Astrocyte (in vitro differentiated cells and primary cell): ENCODE measurements around the gene YES1. TPM values are rescaled to one million over a fixed set of nuclear protein-coding genes. Genes with fewer than 3 reads are reported as not detected.

ENCODE experiments used
- DNase-seq: peaks from one replicate; pipeline ENCODE4 v3.0.0-alpha.2; 2010; ENCODE audit warnings: low read depth
- FAIRE-seq: peaks from 2 replicates; lab custom pipeline; 2011; peaks lifted over from hg19 to GRCh38; lab: Jason Lieb, UNC
- H2AFZ ChIP-seq: 2 replicates; pipeline ENCODE4 v1.6.0; 2012; ENCODE audit warnings: low read depth, low read length, inconsistent platforms
- H3K27ac ChIP-seq: 2 replicates; pipeline ENCODE4 v1.5.1; 2011; ENCODE audit warnings: low read depth, low read length, inconsistent platforms
- H3K27me3 ChIP-seq: 2 replicates; pipeline ENCODE4 v1.6.0; 2011; ENCODE audit warnings: low read length, inconsistent platforms; ENCODE audit not compliant: insufficient read depth
- H3K36me3 ChIP-seq: 2 replicates; pipeline ENCODE4 v1.5.1; 2011; ENCODE audit warnings: low read length, inconsistent platforms; ENCODE audit not compliant: insufficient read depth
- H3K4me1 ChIP-seq: 2 replicates; pipeline ENCODE4 v1.5.1; 2011; ENCODE audit warnings: low read length, inconsistent platforms; ENCODE audit not compliant: insufficient read depth
- H3K4me2 ChIP-seq: 2 replicates; pipeline ENCODE4 v1.6.0; 2012; ENCODE audit warnings: low read length, inconsistent platforms
- H3K4me3 ChIP-seq: 2 replicates; pipeline ENCODE4 v1.5.1; 2011; ENCODE audit warnings: low read depth, mild to moderate bottlenecking, low read length, inconsistent platforms; ENCODE audit not compliant: insufficient read depth
- H3K79me2 ChIP-seq: 2 replicates; pipeline ENCODE4 v1.6.0; 2012; ENCODE audit warnings: mild to moderate bottlenecking, low read length, inconsistent platforms; ENCODE audit not compliant: insufficient read depth
- H3K9ac ChIP-seq: 2 replicates; pipeline ENCODE4 v1.6.0; 2012; ENCODE audit warnings: mild to moderate bottlenecking, low read length, inconsistent platforms
- H3K9me3 ChIP-seq: 2 replicates; pipeline ENCODE4 v1.5.1; 2012; ENCODE audit warnings: low read depth, mild to moderate bottlenecking, low read length, inconsistent platforms; ENCODE audit not compliant: insufficient read depth
- H4K20me1 ChIP-seq: 2 replicates; pipeline ENCODE4 v1.6.0; 2012; ENCODE audit warnings: low read length, inconsistent platforms; ENCODE audit not compliant: insufficient read depth
- H3K27ac Mint-ChIP-seq: one replicate; pipeline ENCODE4 v1.8.0; 2021; ENCODE audit warnings: mild to moderate bottlenecking, mixed read lengths; ENCODE audit not compliant: unreplicated experiment
- H3K27me3 Mint-ChIP-seq: one replicate; pipeline ENCODE4 v1.8.0; 2021; ENCODE audit warnings: low read depth, mixed read lengths; ENCODE audit not compliant: unreplicated experiment
- H3K36me3 Mint-ChIP-seq: one replicate; pipeline ENCODE4 v1.8.0; 2021; ENCODE audit warnings: low read depth, mixed read lengths; ENCODE audit not compliant: unreplicated experiment
- H3K4me1 Mint-ChIP-seq: one replicate; pipeline ENCODE4 v1.8.0; 2021; ENCODE audit warnings: low read depth, mixed read lengths; ENCODE audit not compliant: unreplicated experiment
- H3K4me3 Mint-ChIP-seq: one replicate; pipeline ENCODE4 v1.8.0; 2021; ENCODE audit warnings: mild to moderate bottlenecking, moderate library complexity, mixed read lengths; ENCODE audit not compliant: unreplicated experiment
- H3K9me3 Mint-ChIP-seq: one replicate; pipeline ENCODE4 v1.8.0; 2021; ENCODE audit warnings: mild to moderate bottlenecking, mixed read lengths; ENCODE audit not compliant: unreplicated experiment
- CTCF ChIP-seq: IDR thresholded peaks from 2 replicates; pipeline ENCODE4 v1.5.1; 2011; ENCODE audit warnings: low read depth, mild to moderate bottlenecking, inconsistent platforms, low read length, moderate library complexity; ENCODE audit not compliant: insufficient read depth
- EZH2 ChIP-seq: IDR thresholded peaks from 2 replicates; pipeline ENCODE4 v1.6.1; 2012; ENCODE audit warnings: mild to moderate bottlenecking, low read length, inconsistent platforms; ENCODE audit not compliant: insufficient read depth
- total RNA-seq: library from RNA; stranded (reverse); gene quantifications from 2 replicates; pipeline ENCODE4 v1.2.1, GENCODE V29; 2021

Gene YES1
- total RNA-seq, 1 donor from 2014 or later: 68.2 TPM

- H3K27me3 ChIP-seq: no peaks in the 10 kb centered on the region
- peak overlapping the region; percentile 89 for H2AFZ ChIP-seq
- TF ChIP-seq EZH2: no peak
- no peak overlapping the region for H3K27ac ChIP-seq
- peaks cover 2% of the 10 kb centered on the region for H3K27me3 Mint-ChIP-seq
- no peak for DNase-seq
- H3K4me3 Mint-ChIP-seq: peak overlapping the region; percentile 97
- H3K4me1 ChIP-seq: peaks cover 4% of the 10 kb centered on the region
- peaks cover 23% of the 10 kb centered on the region for H4K20me1 ChIP-seq
- no peaks in the 10 kb centered on the region for H3K36me3 Mint-ChIP-seq
- H3K4me1 Mint-ChIP-seq: peaks cover 9% of the 10 kb centered on the region
- H3K4me3 ChIP-seq: peak overlapping the region; percentile 89
- H3K4me2 ChIP-seq: peak overlapping the region; percentile 87
- H3K9me3 Mint-ChIP-seq: no peaks in the 10 kb centered on the region
- H3K36me3 ChIP-seq: no peaks in the 10 kb centered on the region
- peak overlapping the region; percentile 95 for H3K27ac Mint-ChIP-seq
- H3K79me2 ChIP-seq: peaks cover 34% of the 10 kb centered on the region
- no peaks in the 10 kb centered on the region for H3K9me3 ChIP-seq
- peak overlapping the region; percentile 98 for H3K9ac ChIP-seq
- no peak for FAIRE-seq
These were observed 1.4 kb upstream of the YES1 start for GRCh38 chr18:813172-814071.

- TF ChIP-seq CTCF (no peak), EZH2 (no peak)
- no peaks in the 10 kb centered on the region for H3K9me3 ChIP-seq
- FAIRE-seq (no peak), DNase-seq (peak; percentile 81)
- H3K9ac ChIP-seq: peak overlapping the region; percentile 98
- peak overlapping the region; percentile 89 for H2AFZ ChIP-seq
- peak overlapping the region; percentile 85 for H3K27ac ChIP-seq
- Mint-ChIP-seq H3K4me1 (peaks cover 15% of the 10 kb centered on the region), H3K27me3 (peaks cover 2% of the 10 kb centered on the region), H3K36me3 (no peaks in the 10 kb centered on the region), H3K9me3 (no peaks in the 10 kb centered on the region), H3K27ac (peak overlapping the region; percentile 95), H3K4me3 (peak overlapping the region; percentile 97)
- peak overlapping the region; percentile 89 for H3K4me3 ChIP-seq
- H3K4me2 ChIP-seq: peak overlapping the region; percentile 87
- H3K4me1 ChIP-seq: peaks cover 4% of the 10 kb centered on the region
- H3K36me3 ChIP-seq: no peaks in the 10 kb centered on the region
- H3K79me2 ChIP-seq: peaks cover 43% of the 10 kb centered on the region
- peaks cover 32% of the 10 kb centered on the region for H4K20me1 ChIP-seq
- no peaks in the 10 kb centered on the region for H3K27me3 ChIP-seq
These were observed 532 bp upstream of the YES1 start for GRCh38 chr18:812376-813171.

GRCh38 chr18:811182-811891, 705 bp downstream of the YES1 start:
- peaks cover 4% of the 10 kb centered on the region for H3K4me1 ChIP-seq
- peak overlapping the region; percentile 85 for H3K27ac ChIP-seq
- H3K36me3 Mint-ChIP-seq: no peaks in the 10 kb centered on the region
- H4K20me1 ChIP-seq: peaks cover 44% of the 10 kb centered on the region
- H3K9me3 Mint-ChIP-seq: no peaks in the 10 kb centered on the region
- FAIRE-seq (no peak), DNase-seq (no peak)
- no peaks in the 10 kb centered on the region for H3K27me3 ChIP-seq
- peak overlapping the region; percentile 94 for H3K27ac Mint-ChIP-seq
- peak overlapping the region; percentile 87 for H3K4me2 ChIP-seq
- no peak for TF ChIP-seq EZH2
- TF ChIP-seq CTCF: no peak
- peak overlapping the region; percentile 37 for H2AFZ ChIP-seq
- no peaks in the 10 kb centered on the region for H3K36me3 ChIP-seq
- H3K9me3 ChIP-seq: no peaks in the 10 kb centered on the region
- peak overlapping the region; percentile 94 for H3K4me3 Mint-ChIP-seq
- H3K4me3 ChIP-seq: peak overlapping the region; percentile 89
- peaks cover 17% of the 10 kb centered on the region for H3K4me1 Mint-ChIP-seq
- H3K79me2 ChIP-seq: peaks cover 55% of the 10 kb centered on the region
- H3K27me3 Mint-ChIP-seq: peaks cover 2% of the 10 kb centered on the region
- H3K9ac ChIP-seq: peak overlapping the region; percentile 98
